GM20000 (cell line): ENCODE data around the gene LRIT2.

Experiments
- DNase-seq: peaks from one replicate; pipeline ENCODE4 v3.0.0; 2012; ENCODE audit warnings: low spot score
- CTCF ChIP-seq: IDR thresholded peaks from 2 replicates; pipeline ENCODE4 v1.5.1; 2012; ENCODE audit warnings: mild to moderate bottlenecking, control low read depth; ENCODE audit errors: extremely low read depth, missing control alignments

The LRIT2 gene

GRCh38 chr10:84230359-84230758 is 5.0 kb upstream of the LRIT2 start:
- TF ChIP-seq CTCF: no peak
- no peak for DNase-seq

- no peak for DNase-seq
- no peak for TF ChIP-seq CTCF
Observed at GRCh38 chr10:84227810-84228209, 2.5 kb upstream of the LRIT2 start.

- no peak for DNase-seq
- TF ChIP-seq CTCF: no peak
Observed at GRCh38 chr10:84226616-84227015, 1.3 kb upstream of the LRIT2 start.

DNA sequence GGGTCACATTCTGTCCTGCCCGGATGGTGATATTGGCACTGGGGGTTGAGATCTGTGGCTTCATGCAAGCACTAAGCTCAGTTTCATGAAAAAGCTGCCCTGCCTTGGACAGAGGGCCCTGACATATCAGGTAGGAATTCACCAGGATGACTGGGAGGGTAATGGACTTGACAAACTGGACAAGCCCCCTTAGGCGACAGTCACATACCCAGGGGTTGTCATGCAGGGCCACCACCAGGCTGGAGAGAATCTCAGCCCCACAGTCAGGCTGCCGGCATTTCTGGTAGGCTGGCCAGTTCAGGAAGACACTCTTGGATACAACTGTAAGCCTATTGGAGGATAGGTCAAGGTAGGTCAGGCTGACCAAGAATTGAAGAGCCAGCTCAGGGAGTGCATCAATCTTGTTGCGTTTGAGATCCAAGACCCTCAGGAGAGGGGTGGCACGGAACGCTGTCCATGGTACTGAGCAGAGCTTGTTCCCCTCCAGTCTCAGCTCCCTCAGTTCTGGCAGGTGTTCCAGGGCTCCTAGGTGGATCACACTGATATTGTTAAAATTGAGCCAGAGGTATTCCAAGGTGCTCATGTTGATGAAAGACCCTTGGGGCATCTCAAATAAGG is 824 bp downstream of the LRIT2 start:
- no peak for TF ChIP-seq CTCF
- DNase-seq: no peak

- no peak for TF ChIP-seq CTCF
- DNase-seq: no peak
Observed at GRCh38 chr10:84221916-84222315, 3.4 kb downstream of the LRIT2 start.

DNA sequence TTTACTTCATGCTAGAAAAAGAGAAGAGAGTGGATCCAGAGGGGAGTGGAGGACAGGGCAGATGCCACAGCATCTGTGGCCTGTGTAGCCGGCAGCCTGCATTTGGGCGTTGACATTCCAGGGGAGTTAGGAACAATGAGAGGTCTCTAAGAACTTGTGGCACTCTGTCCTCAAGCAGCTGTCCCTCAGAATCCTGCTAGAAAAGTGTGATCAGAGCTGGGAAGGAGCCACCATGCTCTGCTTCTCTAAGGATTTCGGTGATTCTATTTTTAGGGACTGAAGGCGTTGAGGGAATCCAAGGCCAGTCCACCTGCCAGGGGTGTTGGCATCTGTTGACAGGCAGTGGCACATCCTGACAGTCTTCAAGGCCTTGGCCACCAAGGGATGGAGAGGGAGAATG is 7.6 kb downstream of the LRIT2 start:
- no peak for TF ChIP-seq CTCF
- no peak for DNase-seq

DNA sequence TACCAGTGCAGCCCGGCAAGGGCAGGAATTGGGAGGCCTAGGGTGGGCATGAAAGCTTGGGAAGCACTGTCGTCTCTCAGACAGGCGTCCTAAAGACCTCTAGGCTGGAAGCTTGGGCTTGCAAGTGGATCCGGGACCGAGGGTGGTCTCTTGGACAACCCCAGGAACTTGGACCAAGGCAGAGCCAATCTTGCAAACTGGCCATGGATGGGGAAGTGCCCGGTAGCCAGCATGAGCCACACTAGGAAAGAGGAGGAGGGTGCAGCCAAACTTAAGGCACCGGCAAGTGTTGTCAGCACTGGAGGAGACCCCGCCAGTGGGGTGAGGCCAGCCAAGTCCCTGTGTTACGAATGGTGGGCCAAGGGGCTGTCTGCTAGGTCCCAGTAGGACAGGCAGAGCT is 8.5 kb downstream of the LRIT2 start:
- no peak for DNase-seq
- no peak for TF ChIP-seq CTCF
